Measurements from ENCODE around the gene AK4. TPM values are rescaled to one million over a fixed set of nuclear protein-coding genes. Genes with fewer than 3 reads are reported as not detected.

AK4 gene
- total RNA-seq, 2 donors from 2014 or later: 28.9 to 64.0 TPM

DNA sequence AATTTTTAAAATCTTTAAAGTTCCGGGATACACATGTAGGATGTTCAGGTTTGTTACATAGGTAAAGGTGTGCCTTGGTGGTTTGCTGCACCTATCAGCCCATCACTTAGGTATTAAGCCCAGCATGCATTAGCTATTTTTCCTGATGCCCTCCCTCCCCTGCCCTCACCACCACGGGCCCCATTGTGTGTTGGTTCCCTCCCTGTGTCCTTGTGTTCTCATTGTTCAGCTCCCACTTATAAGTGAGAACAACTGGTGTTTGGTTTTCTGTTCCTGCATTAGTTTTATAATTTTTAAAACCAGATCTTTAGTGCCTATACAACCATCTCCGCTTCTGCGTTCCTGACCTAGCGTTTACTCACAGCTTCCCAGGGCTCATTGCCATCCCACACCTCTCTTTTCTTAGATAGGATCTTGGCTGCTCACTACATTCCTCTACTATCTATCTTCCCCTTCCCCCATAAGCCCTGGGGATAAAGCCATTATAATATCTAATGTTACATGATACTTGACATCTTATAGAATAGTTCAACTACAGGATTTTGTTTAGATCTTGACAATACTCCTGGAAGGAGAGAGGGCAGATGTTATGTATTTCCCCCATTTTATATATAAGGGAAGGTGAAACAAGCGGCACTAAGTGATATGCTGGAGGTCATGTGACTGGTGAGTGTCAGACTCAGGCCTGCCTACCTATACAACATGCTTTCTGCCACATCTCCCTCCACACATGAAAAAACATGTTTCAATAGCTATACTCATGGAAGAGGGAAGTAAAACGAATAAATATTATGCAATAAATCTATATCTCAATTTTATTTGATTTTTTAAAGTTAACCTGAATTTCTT is 109.1 kb downstream of the AK4 start:
- no peak for ATAC-seq
- intact Hi-C loops (cut with DNase I, micrococcal nuclease): no loop called here
- no peak for DNase-seq

GRCh38 chr1:65258106-65258505 is 110.1 kb downstream of the AK4 start:
- intact Hi-C loops (cut with DNase I, micrococcal nuclease): no loop called here
- ATAC-seq: no peak
- DNase-seq: no peak

DNA sequence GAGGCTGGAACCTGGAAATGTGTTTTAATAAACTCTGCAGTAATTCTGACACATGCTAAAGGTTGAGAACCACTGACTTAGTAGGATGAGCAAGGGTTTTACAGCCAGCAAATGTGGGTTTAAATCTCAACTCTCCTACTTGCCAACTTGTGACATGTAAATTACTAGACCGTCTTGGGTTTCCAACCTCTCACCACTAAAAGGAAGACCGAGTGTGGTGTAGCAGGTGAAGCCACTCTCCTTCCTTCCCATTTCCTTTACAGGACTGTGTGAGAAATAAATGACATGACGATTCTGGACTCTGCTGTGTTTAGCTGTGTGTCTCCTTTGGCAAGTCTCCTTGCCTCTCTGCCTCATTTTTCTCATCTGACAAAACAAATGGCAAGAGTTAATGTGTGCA is 111.8 kb downstream of the AK4 start:
- intact Hi-C loops (cut with DNase I, micrococcal nuclease): no loop called here
- ATAC-seq: no peak
- DNase-seq: no peak

DNA sequence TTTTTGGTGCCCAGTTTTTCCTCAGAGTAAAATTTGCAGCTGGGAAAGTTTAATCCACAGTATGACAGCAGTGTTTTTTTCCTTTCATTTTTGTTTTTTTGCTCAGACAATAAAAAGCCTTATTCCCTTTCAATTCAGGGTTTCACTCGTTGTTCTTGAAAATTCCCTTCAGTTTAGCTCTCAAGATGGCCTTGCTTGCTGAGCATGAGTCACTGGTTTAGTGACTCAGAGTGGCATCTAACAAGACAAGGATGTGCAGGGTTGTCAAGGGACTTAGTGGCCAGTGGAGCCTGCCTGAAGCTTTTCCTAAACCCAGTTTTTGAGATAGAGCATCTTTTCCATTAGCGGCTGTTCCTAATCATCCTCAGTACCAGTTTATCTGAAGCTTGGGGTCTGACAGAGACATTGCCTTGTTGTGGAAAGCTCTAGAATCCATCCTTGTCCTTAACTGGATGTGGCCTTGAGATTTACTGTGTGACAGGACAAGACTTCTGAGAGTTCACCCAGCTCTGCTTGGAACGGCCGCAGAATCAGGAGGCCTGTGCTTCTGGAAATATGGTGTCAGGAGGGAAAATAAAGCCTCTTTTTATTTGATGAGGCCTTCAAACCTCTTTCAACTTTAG is 113.0 kb downstream of the AK4 start:
- ATAC-seq (no peak), DNase-seq (no peak)
- intact Hi-C loops (cut with DNase I, micrococcal nuclease): no loop called here

- no peak for ATAC-seq
- DNase-seq: no peak
- intact Hi-C loops (cut with DNase I, micrococcal nuclease): no loop called here
These were observed 115.3 kb downstream of the AK4 start for GRCh38 chr1:65263286-65263685.

GRCh38 chr1:65264197-65264929 is 116.4 kb downstream of the AK4 start:
- intact Hi-C loops (cut with DNase I, micrococcal nuclease): no loop called here
- ATAC-seq: peak; percentile 38
- DNase-seq: peak in 1 of 2 donors; percentile 25

DNA sequence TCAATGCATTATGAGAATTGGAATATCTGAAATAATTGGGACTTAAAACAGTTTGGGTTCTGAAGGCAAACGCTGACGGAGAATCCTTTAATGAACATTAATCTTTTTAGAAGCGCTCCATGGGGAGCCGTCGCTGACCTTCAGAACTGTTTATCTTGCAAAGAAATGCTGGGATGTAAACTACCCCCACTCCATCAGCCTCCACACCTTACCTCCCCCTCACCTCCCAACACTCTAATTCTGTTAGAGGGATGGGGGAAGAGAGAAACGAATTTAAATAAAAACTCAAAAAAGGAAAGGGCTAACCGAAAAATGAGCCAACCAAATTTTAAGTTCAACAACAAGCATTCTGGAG is 117.3 kb downstream of the AK4 start:
- intact Hi-C loops (cut with DNase I, micrococcal nuclease): no loop called here
- DNase-seq (no peak), ATAC-seq (no peak)

GRCh38 chr1:65265651-65266351 is 117.8 kb downstream of the AK4 start:
- intact Hi-C loops (cut with DNase I, micrococcal nuclease): no loop called here
- ATAC-seq: peak; percentile 71
- peak in 1 of 2 donors; percentile 34 for DNase-seq

- no peak for ATAC-seq
- no peak for DNase-seq
- intact Hi-C loops (cut with DNase I, micrococcal nuclease): no loop called here
These were observed 118.5 kb downstream of the AK4 start for GRCh38 chr1:65266476-65266875.

DNA sequence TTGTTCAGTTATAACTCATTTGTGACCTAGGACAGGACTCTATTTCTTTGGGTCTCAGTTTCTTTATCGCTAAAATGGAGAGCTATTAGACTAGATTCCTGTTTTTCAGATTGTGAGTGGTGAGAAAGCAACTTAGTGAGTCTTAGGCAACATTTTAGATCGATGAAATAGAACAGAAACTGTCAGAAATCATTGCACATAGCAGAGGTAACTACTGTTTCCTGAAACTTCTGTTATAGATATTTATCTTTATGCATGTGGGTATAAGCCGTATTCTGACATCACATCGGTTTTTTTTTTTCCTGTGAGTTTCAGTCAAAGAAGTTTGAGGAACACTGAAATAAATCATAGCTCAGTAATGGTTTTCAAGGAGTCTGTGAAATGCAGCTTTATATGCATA is 119.3 kb downstream of the AK4 start:
- DNase-seq (no peak), ATAC-seq (no peak)
- intact Hi-C loops (cut with DNase I, micrococcal nuclease): no loop called here

DNA sequence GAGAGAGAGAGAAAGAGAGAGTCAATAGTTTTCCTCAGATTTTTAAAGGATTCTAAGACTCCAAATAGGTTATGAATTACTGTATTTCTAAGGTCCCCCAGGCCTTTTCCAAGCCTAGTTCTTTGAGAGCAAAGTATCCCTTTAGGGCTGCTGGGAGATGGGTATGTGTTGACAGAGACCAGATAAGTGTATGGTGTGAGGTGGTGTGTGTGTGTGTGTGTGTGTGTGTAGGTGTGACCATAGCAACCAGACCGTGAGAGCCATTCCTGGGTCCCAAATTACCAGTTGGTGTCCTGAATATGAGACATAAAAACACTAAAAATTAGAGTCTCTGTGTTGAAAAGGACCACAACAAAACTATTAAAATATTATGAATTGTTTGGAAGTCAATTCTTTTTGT is 119.7 kb downstream of the AK4 start:
- intact Hi-C loops (cut with DNase I, micrococcal nuclease): no loop called here
- ATAC-seq (no peak), DNase-seq (no peak)

DNA sequence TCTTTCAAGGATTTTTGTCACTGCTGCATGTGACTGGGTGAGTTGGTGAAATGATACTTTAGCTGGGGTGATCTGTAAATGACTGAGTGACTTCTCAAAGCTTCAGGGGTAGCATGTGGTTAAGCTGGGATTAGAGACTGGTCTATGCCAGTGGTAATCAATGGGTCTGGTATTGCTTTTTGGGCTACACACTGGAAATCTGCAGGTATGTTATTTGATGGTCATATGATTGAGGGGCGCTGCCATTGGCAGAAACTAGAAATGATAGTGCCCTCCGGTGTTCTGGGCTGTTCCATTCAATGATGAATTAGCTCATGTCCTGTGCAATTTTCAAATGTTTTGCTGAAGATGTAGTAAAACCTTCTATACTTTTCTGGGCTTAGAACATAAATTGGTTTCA is 121.6 kb downstream of the AK4 start:
- DNase-seq (no peak), ATAC-seq (no peak)
- intact Hi-C loops (cut with DNase I, micrococcal nuclease): no loop called here

DNA sequence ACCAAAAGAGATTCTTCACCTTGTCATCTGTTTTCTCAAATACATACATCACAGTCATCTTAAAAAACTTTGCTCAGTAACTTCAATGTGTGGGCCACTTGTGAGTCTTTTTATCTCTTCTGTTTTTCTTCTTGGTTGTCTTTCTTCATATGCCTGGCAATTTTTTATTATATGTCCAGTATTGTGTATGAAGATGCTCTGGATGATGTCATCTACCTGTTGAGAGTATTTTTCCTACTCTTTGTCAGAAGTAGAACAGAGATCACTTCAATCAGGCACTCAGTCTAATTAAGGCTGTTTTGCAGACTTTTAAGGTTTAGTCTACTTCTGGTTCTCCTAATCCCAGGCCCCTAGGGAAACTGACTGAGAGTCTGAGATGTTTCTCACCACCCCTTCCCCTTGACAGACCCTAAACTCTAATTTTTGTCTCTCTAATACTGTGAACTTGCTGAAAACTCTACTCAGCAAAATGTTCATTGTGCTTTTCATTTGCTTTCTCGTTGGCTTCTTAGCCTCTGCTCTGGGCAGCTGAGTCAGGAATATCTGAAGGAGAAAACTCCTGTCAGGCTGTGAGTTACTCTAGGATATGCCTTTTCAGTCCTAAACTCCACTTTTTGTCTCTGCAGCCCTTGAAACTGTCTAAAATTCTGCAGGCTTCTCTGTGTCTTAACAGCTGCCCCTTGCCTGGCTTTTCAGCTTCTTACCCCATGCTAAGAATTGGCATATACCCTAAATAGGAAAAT is 128.4 kb downstream of the AK4 start:
- DNase-seq (no peak), ATAC-seq (no peak)
- intact Hi-C loops (cut with DNase I, micrococcal nuclease): no loop called here

DNA sequence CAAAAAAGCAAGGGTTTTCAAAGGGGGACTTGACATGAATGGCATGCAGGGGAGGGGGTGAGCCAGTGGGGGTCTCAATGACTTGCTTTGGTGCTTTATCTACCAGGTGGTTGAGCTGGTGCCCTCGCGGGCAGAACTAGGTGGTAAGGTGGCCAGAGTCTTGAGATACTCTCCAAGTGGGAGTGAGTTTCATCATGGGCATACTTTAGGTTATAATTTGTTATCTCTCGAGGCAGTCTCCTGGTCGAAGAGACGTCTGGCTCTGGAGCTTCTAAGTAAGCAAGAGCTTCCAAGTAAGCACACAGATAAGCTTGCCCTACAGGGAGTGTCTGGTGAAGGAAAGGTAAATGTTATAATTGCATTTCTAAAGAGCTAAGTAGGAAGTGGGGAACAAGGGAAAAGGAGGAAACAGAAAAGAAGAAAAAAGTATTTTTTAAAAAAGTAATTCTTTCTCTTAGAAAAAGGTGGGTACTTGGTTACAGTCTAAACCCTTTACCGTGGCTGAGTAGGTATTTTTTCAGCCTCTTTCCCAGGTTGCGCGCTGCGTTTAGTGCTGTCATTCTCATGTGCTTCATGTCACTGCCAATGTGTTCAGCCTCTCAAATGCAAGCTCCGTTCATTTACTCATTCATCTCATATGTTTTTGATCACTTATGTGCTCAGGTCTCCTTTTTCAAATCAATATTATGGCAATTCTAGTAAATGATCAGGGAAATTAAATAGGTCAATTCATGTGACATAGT is 129.8 kb downstream of the AK4 start:
- ATAC-seq (no peak), DNase-seq (no peak)
- intact Hi-C loops (cut with DNase I, micrococcal nuclease): no loop called here

DNA sequence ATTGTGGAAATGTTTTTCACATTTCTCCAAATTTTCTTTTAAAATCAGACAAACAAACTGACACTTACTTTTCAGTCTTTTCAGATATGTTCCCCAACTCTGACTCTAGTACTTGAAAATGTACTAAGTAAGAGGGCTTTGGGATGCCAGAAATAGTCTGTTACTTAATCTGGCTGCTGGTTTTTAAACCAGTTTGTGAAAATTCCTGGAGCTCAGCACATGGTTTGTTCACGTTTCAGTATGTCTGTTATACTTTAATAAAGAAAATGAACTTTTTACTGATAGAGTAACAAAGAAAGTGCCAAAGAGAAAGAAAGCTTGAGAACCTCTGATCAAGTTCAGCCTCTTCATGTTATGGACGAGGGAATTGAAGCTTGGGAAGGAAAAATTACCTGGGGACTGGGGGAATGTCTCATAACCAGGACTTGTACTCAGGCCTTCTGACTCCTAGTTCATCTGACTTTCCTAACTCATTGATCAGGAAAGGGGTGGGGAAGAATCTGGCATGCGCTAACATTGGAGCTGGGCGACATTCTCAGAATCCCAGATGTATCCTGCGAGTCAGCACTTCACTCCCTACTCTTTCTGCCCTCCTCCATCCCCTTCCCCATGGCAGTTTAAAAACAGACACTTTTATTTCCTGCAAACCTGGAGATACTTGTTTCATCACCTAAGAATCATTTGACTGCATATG is 130.5 kb downstream of the AK4 start:
- intact Hi-C loops (cut with DNase I, micrococcal nuclease): no loop called here
- DNase-seq: no peak
- ATAC-seq: no peak

DNA sequence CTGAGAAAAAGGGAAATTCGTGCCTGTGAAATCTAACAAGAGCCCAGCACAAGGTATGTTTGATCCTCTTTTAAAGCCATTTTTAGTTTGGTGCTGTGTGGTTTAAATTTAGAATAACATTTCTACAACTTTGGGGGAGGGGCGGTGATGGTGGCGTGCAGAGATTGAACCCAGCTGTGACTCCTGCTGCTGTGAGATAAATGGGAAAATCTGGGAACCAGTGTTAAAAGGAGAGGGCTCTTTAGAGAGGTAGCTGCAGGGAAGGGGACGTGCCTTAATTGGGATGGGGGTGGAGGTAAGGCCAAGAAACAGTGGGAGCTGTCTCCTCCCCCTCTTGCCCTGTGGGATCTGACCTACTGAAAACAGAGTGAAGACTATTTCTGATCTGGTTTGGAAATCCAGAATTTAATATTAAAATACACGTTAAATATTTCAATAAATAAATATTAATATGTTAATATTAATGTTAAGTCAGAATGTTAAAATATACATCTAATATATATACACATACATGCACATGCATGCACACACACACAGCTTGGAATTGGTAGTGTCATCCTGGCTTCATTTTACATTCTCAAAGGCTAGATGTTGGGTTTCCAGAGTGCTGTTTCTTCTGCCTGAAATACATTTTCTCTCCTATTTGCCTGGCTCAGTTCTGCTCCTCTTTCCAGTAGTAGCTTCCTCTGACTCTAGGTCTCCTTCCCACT is 131.2 kb downstream of the AK4 start:
- intact Hi-C loops (cut with DNase I, micrococcal nuclease): no loop called here
- no peak for ATAC-seq
- DNase-seq: no peak
